ENCODE data around the gene CLPTM1. TPM values are rescaled to one million over a fixed set of nuclear protein-coding genes. Genes with fewer than 3 reads are reported as not detected.

Gene CLPTM1
- polyA plus RNA-seq, 1 of the 3 experiments (the other 2 are of a cell fraction), result 86.5 TPM

DNA sequence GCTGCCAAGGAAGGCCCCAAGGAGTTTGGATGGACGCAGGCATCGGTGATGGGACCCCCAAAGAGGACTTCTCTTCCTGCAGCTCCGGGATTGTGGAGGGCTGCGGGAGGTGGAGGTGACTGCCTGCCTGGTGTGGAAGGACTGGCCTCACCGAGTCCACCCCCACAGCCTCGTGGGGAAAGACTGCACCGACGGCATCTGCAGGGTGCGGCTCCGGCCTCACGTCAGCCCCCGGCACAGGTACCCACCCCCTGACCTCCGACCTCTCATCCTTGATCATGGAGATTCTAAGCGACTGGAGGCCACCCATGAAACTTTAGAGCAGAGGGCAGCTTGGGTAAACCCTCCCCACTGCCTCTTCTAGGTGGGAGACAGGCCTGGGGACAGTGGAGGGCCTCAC, 66.8 kb downstream of the CLPTM1 start:
- H3K9me2 ChIP-seq, result no peaks in the 10 kb centered on the region
- no peak overlapping the region for H2AFZ ChIP-seq (ENCODE audit: low read depth)
- no peak overlapping the region for H3K27ac ChIP-seq (ENCODE audit: low read depth in 2 of 2, low read length in 1 of 2)
- ChIA-PET POLR2A (no interaction called here), CTCF (no interaction called here)
- no peak overlapping the region for H3K9ac ChIP-seq
- no peaks in the 10 kb centered on the region for H3K27me3 ChIP-seq (ENCODE audit: insufficient read depth)
- no peaks in the 10 kb centered on the region for H4K20me1 ChIP-seq (ENCODE audit: insufficient read depth)
- H3F3A ChIP-seq (replicated peaks; ENCODE audit: insufficient read depth), result no peaks in the 10 kb centered on the region
- no peak for DNase-seq
- TF ChIP-seq, protein P1, sequence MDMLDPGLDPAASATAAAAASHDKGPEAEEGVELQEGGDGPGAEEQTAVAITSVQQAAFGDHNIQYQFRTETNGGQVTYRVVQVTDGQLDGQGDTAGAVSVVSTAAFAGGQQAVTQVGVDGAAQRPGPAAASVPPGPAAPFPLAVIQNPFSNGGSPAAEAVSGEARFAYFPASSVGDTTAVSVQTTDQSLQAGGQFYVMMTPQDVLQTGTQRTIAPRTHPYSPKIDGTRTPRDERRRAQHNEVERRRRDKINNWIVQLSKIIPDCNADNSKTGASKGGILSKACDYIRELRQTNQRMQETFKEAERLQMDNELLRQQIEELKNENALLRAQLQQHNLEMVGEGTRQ (IDR thresholded peaks at IDR 0.05; ENCODE audit: borderline replicate concordance, low read depth, low read length), result no peak
- no peak for TF ChIP-seq IRF3 (IDR thresholded peaks at IDR 0.05; ENCODE audit: low read depth, low read length)
- no peak for TF ChIP-seq GATA2 (CRISPR knock-in tag; IDR thresholded peaks at IDR 0.05)
- no peak for TF ChIP-seq SIN3A (IDR thresholded peaks at IDR 0.05; ENCODE audit: borderline replicate concordance, low read depth, low read length)
- no peak overlapping the region for H3K4me2 ChIP-seq
- 94% methylated on average over 12 of the region's 14 CpGs for WGBS (ENCODE audit: low lambda C conversion rate)
- no peaks in the 10 kb centered on the region for H3K79me2 ChIP-seq (ENCODE audit: insufficient read depth)
- no peaks in the 10 kb centered on the region for H3K9me3 ChIP-seq
- H3K4me3 ChIP-seq (ENCODE audit: low read depth in 2 of 2, low read length in 1 of 2), result no peak overlapping the region
- no peaks in the 10 kb centered on the region for H3K4me1 ChIP-seq (ENCODE audit: control insufficient read depth in 1 of 2, insufficient read depth in 2 of 2, low read depth in 1 of 2, low read length in 1 of 2)
- H3K36me3 ChIP-seq (replicated peaks in 1 of 2; ENCODE audit: control insufficient read depth in 1 of 2, insufficient read depth in 2 of 2, low read length in 1 of 2), result no peaks in the 10 kb centered on the region

GRCh38 chr19:45023048-45023447, 67.9 kb downstream of the CLPTM1 start:
- ChIA-PET POLR2A (no interaction called here), CTCF (interaction anchor here (1.1 kb wide), 1 partner anchor 52 kb away, joined by 3 read pairs; no protein-coding TSS in a partner anchor)
- Histone ChIP-seq H3K9me2 (no peaks in the 10 kb centered on the region), H3K9ac (no peak overlapping the region), H3K4me3 (ENCODE audit: low read depth in 2 of 2, low read length in 1 of 2) (no peak overlapping the region), H4K20me1 (ENCODE audit: insufficient read depth) (no peaks in the 10 kb centered on the region), H3K27me3 (ENCODE audit: insufficient read depth) (no peaks in the 10 kb centered on the region), H3K27ac (ENCODE audit: low read depth in 2 of 2, low read length in 1 of 2) (no peak overlapping the region), H3K79me2 (ENCODE audit: insufficient read depth) (no peaks in the 10 kb centered on the region), H3F3A (replicated peaks; ENCODE audit: insufficient read depth) (no peaks in the 10 kb centered on the region), H3K36me3 (replicated peaks in 1 of 2; ENCODE audit: control insufficient read depth in 1 of 2, insufficient read depth in 2 of 2, low read length in 1 of 2) (no peaks in the 10 kb centered on the region), H2AFZ (ENCODE audit: low read depth) (no peak overlapping the region), H3K4me2 (no peak overlapping the region), H3K4me1 (ENCODE audit: control insufficient read depth in 1 of 2, insufficient read depth in 2 of 2, low read depth in 1 of 2, low read length in 1 of 2) (no peaks in the 10 kb centered on the region), H3K9me3 (no peaks in the 10 kb centered on the region)
- DNase-seq, result no peak
- 94% methylated on average over 4 of the region's 4 CpGs for WGBS (ENCODE audit: low lambda C conversion rate)
- TF ChIP-seq EP300 (IDR thresholded peaks at IDR 0.05; ENCODE audit: borderline replicate concordance in 1 of 2, low read depth in 1 of 2, low read length in 1 of 2), result no peak
- no peak for TF ChIP-seq GABPA (IDR thresholded peaks at IDR 0.05; ENCODE audit: low read depth)
- no peak for TF ChIP-seq MXI1 (IDR thresholded peaks at IDR 0.05; ENCODE audit: low read depth, low read length)
- TF ChIP-seq RCOR1 (IDR thresholded peaks at IDR 0.05; ENCODE audit: low read length), result no peak
- TF ChIP-seq NFIC (IDR thresholded peaks at IDR 0.05; ENCODE audit: borderline replicate concordance), result no peak
- TF ChIP-seq, protein P2, sequence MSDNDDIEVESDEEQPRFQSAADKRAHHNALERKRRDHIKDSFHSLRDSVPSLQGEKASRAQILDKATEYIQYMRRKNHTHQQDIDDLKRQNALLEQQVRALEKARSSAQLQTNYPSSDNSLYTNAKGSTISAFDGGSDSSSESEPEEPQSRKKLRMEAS (IDR thresholded peaks at IDR 0.05; ENCODE audit: low read depth), result no peak
- TF ChIP-seq NRF1 (IDR thresholded peaks at IDR 0.05; ENCODE audit: low read depth, low read length), result no peak
- TF ChIP-seq FOSL2 (IDR thresholded peaks at IDR 0.05; ENCODE audit: borderline replicate concordance, low read depth), result no peak
- no peak for TF ChIP-seq MEF2A (IDR thresholded peaks at IDR 0.05; ENCODE audit: borderline replicate concordance, low read depth)
- no peak for TF ChIP-seq POLR2AphosphoS5 (IDR thresholded peaks at IDR 0.05; ENCODE audit: low read depth, low read length)
- TF ChIP-seq GATA2 (CRISPR knock-in tag; IDR thresholded peaks at IDR 0.05), result no peak
- TF ChIP-seq, protein P3, sequence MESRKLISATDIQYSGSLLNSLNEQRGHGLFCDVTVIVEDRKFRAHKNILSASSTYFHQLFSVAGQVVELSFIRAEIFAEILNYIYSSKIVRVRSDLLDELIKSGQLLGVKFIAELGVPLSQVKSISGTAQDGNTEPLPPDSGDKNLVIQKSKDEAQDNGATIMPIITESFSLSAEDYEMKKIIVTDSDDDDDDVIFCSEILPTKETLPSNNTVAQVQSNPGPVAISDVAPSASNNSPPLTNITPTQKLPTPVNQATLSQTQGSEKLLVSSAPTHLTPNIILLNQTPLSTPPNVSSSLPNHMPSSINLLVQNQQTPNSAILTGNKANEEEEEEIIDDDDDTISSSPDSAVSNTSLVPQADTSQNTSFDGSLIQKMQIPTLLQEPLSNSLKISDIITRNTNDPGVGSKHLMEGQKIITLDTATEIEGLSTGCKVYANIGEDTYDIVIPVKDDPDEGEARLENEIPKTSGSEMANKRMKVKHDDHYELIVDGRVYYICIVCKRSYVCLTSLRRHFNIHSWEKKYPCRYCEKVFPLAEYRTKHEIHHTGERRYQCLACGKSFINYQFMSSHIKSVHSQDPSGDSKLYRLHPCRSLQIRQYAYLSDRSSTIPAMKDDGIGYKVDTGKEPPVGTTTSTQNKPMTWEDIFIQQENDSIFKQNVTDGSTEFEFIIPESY (IDR thresholded peaks at IDR 0.05; ENCODE audit: borderline replicate concordance, low read depth), result no peak
- no peak for TF ChIP-seq RFX5 (IDR thresholded peaks at IDR 0.05; ENCODE audit: low read length)
- no peak for TF ChIP-seq IRF3 (IDR thresholded peaks at IDR 0.05; ENCODE audit: low read depth, low read length)
- TF ChIP-seq FOXM1 (IDR thresholded peaks at IDR 0.05; ENCODE audit: low read depth), result no peak
- TF ChIP-seq SIN3A (IDR thresholded peaks at IDR 0.05; ENCODE audit: borderline replicate concordance, low read depth, low read length), result no peak
- TF ChIP-seq CTCF (IDR thresholded peaks at IDR 0.05), result no peak
- TF ChIP-seq YY1 (IDR thresholded peaks at IDR 0.05; ENCODE audit: low read depth), result no peak
- no peak for TF ChIP-seq ELF1 (IDR thresholded peaks at IDR 0.05)

Data from SK-N-SH (cell line).